ENCODE results near the gene ACTA2. TPM values are rescaled to one million over a fixed set of nuclear protein-coding genes. Genes with fewer than 3 reads are reported as not detected.

Gene ACTA2
- total RNA-seq, result 53.0 TPM

- ATAC-seq, result no peak
Measured at GRCh38 chr10:88952647-88953111, at the start of gene ACTA2. TSS of gene ACTA2 (minus strand) at chr10:88952773. CDS start at chr10:88948930, 3,843 bp downstream.

DNA sequence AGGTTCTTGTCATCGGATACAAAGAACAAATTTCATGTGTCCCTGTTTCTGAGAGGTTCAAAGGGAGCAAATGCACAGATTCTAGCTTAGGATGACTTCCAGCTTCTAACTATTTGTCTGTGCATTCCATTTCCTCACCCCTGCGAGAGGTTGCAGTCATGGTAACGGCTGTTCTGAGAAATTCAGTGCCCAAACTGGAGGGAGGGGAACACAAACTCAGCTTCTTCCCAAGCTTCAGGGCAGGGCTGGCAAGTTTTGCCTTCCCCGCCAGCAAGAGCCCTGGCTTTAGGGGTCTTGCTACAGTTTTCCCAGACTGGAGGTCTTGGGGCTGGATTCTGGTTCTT, 49.1 kb upstream of the ACTA2 start:
- no peak for ATAC-seq

DNA sequence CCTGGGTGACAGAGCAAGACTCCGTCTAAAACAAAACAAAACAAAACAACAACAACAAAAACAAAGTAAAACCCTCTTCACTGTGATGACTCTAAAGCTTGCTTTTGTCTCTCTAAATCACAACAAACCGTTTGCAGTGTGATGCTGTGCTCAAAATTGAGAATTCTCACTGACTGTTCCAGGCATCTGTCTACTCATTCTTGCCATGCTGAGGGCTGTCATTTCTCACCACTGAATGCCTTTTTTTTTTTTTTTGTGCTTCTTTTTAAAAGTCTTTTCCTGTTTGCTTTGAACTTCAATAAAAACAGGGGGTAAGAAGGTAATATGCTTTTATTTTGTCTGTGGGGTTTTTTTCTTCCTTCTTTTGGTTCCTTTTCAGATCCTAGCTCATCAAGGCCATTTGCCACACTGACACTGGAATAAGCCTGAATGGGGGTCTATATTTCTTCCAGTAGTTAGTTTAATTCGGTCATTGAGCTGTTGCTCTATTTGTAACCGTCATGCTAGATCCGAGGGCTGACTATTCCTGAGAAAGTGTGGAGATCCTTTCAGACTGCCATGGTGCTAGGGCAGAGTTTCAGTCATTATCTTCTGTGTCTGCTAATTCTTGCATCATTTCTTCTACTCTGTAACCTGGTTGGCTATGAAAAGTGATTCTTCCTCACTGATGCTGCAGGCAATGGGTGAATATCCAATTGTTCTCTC, 48.6 kb upstream of the ACTA2 start:
- no peak for ATAC-seq

- ATAC-seq, result peak; percentile 15
Measured at GRCh38 chr10:88999625-89000024, 47.1 kb upstream of the ACTA2 start.

DNA sequence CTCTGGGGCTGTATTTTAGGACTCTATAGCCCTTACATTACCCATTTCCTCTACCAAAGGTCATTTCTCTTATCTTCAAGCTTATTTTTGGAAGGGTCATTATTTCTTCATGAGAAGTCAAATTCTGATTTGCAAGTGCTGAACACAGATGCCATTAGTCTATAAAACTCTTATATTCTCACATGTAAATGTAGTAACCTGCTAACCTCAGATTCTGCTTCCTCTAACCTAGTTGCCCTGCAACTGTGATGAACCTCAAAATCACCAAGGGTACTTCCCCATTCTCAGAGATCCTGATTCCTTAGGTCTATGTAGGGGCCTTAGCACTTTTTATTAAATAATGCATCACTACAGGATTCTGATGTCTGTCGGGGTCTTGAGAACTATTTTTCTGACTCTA, 44.4 kb upstream of the ACTA2 start:
- ATAC-seq, result no peak

DNA sequence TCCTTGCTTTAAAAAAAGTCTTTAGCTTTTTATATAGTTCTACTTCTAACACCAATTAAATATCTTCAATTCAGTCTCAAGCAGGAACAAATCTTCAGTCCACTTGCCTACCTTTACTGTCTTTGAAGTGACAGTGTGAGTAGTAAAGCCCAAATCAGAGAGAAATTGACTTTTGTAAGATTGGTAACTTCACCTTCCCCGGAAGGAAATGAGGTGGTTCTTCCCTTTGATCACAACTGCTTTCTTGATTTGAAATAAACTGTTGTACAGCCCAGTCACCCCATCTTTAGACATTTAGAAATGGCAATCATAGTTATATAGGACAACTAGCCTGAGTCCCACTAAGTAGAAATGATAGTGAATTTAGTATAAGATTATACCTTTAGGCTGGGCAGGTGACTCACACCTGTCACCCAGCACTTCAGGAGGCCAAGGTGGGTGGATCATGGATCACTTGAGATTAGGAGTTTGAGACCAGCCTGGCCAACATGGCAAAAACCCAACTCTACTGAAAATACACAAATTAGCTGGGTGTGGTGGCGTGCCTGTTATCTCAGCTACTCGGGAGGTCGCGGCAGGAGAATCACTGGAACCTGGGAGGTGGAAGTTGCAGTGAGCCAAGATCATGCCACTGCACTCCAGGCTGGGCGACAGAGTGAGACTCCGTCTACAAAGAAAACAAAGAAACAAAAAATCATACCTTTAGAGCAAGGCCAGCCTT, 42.7 kb upstream of the ACTA2 start:
- ATAC-seq, result no peak

DNA sequence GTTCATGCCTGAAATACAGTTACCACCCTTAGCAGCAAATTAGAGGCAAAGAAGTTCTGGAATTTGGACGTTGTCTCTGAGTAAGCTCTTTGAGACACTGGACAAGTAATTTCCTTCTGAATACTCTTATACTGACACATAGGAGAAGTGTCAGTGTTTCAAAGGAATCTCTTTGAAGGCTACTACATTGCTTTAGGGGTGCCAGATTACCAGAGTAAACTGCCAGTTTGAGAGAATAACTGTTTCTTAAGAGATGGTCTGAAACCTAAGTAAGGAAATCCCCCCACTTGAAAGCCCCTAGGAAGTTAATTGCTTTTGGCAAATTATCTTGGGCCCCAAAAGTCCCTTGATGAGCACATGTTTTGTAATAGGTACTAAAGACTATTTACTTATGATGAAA, 41.4 kb upstream of the ACTA2 start:
- ATAC-seq, result no peak

- no peak for ATAC-seq
Measured at GRCh38 chr10:88992921-88993524, 40.5 kb upstream of the ACTA2 start.

DNA sequence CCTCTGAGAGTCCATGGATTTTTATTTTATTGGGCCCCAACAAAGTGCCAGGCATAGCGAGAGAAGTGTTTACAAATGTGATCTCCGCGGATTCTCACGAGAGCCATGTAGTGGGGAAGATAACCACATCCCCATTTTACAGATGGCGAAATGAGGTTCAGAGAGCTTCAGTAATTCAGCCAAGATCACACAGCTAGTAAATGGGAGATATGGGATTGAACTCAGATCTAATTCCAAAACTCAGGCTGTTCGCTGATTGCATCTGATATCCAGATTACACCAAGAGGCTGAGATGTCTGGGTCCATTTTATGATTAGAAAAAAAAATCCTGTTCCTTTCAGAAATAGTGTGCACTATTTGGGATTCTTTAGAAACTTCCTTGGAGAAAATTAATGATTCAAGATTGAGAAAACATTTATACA, 39.3 kb upstream of the ACTA2 start:
- no peak for ATAC-seq

DNA sequence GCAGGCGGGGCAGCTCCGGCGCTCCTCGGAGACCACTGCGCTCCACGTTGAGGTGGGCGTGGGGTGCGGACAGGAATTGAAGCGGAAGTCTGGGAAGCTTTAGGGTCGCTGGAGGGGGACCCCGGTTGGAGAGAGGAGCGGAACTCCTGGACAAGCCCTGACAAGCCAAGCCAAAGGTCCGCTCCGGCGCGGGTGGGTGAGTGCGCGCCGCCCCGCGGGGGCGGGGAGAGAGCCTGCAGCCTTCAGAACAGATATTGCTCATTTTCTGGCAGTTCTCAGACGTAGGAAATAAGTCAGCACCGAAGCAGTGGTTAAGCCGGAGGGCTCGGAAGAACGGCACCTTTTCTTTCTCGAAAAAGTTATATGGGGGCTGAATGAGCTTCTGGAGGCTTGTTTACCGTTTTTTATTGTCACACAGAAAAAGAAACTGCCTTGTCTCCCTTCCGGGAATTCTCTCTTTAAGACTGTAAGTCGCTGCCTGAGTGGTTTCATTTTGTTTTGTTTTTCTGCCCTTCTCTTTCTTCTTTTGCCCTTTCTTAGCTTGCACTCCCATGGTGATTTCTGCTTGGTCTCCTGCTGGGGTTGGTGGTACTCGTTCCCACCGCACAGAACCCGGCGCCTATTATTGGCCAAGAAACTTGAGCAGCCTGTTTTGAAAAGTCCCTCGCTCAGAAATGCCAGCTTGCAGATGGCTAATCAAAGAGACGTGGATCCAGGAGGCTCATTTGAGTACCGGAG, 38.8 kb upstream of the ACTA2 start:
- ATAC-seq, result peak; percentile 75

DNA sequence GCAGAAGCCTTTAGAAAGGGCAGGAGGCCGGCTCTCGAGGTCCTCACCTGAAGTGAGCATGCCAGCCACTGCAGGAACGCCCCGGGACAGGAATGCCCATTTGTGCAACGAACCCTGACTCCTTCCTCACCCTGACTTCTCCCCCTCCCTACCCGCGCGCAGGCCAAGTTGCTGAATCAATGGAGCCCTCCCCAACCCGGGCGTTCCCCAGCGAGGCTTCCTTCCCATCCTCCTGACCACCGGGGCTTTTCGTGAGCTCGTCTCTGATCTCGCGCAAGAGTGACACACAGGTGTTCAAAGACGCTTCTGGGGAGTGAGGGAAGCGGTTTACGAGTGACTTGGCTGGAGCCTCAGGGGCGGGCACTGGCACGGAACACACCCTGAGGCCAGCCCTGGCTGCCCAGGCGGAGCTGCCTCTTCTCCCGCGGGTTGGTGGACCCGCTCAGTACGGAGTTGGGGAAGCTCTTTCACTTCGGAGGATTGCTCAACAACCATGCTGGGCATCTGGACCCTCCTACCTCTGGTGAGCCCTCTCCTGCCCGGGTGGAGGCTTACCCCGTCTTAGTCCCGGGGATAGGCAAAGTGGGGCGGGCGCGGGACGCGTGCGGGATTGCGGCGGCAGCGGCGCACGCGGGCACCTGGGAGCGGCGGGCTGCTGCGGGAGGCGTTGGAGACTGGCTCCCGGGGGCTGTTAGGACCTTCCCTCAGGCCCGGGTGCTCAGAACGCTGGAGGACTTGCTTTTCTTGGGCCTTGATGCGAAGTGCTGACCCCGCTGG, 38.0 kb upstream of the ACTA2 start, which contains the start of gene FAS:
FAS (plus strand) TSS at position 415 of the 777 bp plus-strand sequence; CDS start at position 494, 79 bp downstream.
- peak; percentile 85 for ATAC-seq

DNA sequence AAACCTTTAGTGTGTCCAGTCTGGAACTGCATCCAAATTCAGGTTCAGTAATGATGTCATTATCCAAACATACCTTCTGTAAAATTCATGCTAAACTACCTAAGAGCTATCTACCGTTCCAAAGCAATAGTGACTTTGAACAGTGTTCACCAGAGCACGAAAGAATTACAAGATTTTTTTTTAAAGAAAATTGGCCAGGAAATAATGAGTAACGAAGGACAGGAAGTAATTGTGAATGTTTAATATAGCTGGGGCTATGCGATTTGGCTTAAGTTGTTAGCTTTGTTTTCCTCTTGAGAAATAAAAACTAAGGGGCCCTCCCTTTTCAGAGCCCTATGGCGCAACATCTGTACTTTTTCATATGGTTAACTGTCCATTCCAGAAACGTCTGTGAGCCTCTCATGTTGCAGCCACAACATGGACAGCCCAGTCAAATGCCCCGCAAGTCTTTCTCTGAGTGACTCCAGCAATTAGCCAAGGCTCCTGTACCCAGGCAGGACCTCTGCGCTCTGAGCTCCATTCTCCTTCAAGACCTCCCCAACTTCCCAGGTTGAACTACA, 37.3 kb upstream of the ACTA2 start:
- peak; percentile 31 for ATAC-seq

GRCh38 chr10:88989423-88989822, 36.9 kb upstream of the ACTA2 start:
- no peak for ATAC-seq

- no peak for ATAC-seq
Measured at GRCh38 chr10:88987840-88988239, 35.3 kb upstream of the ACTA2 start.

GRCh38 chr10:88987243-88987725, 34.7 kb upstream of the ACTA2 start:
- ATAC-seq, result no peak

DNA sequence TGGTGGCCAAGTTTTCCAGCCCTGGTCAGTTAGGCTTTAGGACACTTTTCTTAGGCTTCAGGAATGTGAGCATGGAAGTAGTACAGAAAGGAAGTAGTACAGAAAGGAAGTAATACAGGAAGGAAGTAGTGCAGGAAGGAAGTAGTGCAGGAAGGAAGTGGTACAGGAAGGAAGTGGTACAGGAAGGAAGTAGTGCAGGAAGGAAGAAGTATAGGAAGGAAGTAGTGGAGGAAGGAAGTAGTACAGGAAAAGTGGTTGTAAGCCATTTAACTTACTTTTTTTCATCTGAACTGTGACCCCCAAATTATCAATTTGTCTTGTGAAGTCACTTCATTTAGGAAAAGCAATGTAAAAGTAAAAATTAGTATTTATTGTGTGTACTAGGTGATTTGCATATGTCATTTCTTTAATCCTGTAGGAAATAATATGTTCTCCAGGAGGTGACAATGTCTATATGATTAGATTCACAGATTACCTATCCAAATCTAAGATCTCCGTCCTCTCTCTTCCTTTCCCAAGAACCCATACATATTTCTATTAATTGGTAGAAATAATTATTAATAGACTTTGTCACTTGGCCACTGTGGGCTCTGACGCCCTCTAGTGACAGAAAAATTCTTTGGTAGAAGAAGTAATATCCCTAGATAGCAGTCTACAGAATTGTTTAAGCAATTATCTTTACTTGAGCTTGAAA, 34.1 kb upstream of the ACTA2 start:
- ATAC-seq, result no peak

DNA sequence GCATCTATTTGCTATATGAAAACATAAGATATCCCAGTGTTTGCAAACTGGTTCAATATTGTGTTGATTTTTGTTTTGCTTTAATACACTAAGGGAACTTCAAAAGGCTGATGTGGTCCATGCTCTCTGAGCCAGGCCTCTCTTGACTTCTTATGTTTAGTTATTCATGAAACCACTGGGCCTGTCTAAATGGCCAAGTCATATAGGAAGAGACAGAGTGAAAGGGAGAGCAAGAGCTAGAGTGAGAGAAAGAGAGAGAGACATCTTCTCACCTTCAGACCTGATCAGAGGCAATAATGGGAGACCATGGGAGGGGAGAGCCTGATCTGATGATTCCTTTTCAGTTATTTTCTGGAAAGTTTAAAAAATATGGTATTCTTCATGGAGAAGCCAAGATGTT, 32.0 kb upstream of the ACTA2 start:
- ATAC-seq, result no peak

- ATAC-seq, result no peak
Measured at GRCh38 chr10:88983939-88984338, 31.4 kb upstream of the ACTA2 start.

GRCh38 chr10:88983206-88983605, 30.6 kb upstream of the ACTA2 start:
- ATAC-seq, result no peak

DNA sequence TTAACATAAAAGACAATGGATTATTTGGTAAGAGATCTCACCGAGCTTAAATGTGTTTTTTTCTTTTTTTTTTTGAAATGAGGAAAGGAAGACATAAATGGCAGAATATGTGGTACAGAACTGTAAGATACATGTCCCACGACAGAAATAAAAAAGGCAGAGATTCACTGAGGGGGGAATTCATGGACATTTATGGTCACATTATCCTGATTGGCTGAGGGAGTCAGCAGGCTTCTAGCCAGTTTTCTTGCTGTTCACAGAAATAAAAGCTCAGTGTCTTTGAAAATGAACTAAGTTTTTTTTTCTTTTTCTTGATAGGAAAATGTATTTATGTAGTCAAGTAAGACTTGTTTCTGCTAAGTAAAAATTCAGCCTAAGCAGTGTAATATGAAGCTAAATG, 29.8 kb upstream of the ACTA2 start:
- no peak for ATAC-seq

DNA sequence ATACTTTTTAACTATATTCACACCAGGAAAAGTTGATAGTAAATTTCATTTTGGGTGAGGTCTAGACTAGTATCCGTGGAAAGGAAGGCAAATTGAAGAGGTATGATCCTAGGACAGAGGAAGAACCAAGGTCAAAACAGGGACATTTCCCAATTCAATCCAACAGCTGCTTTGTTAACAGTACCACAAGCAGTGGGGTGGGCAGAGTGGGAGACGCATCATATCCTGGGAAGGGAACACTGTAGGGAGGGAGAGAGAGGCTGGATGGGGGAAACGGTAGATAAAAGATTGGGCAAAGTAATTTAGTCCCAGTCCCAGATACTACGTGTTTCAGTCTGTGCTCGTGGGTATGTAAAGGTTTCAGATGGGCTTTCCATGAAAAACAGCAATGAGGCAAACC, 28.9 kb upstream of the ACTA2 start:
- no peak for ATAC-seq

Data from esophagus mucosa (tissue), 1 donor.